Endothelial cell of umbilical vein (primary cell): ENCODE measurements around the gene STAU1.
"Not testable (repeated sequence)": the region's sequence is repeated elsewhere in the genome, so short reads cannot be mapped to it uniquely, and the experiment has no call there.

ENCODE experiments used
- EZH2 ChIP-seq: IDR thresholded peaks from 2 replicates; pipeline ENCODE4 v1.6.1; 2012; ENCODE audit warnings: borderline replicate concordance, low read depth, mild to moderate bottlenecking, moderate library complexity, low read length, inconsistent platforms; ENCODE audit not compliant: severe bottlenecking
- FOS ChIP-seq: IDR thresholded peaks from 2 replicates; pipeline ENCODE4 v1.6.1; 2011; ENCODE audit warnings: mild to moderate bottlenecking, low read length, moderate library complexity, borderline replicate concordance; ENCODE audit not compliant: insufficient read depth
- GATA2 ChIP-seq: IDR thresholded peaks from 2 replicates; pipeline ENCODE4 v1.7.0; 2011; ENCODE audit warnings: low read depth, mild to moderate bottlenecking, moderate library complexity, mixed read lengths, low read length; ENCODE audit not compliant: insufficient read length, insufficient read depth
- JUN ChIP-seq: IDR thresholded peaks from 2 replicates; pipeline ENCODE4 v1.6.1; 2011; ENCODE audit warnings: borderline replicate concordance, low read depth; ENCODE audit not compliant: insufficient read length, insufficient read depth
- MAX ChIP-seq: IDR thresholded peaks from 2 replicates; pipeline ENCODE4 v1.6.1; 2011; ENCODE audit not compliant: insufficient read depth, insufficient read length
- POLR2A ChIP-seq: IDR thresholded peaks from 2 replicates; pipeline ENCODE4 v1.6.1; 2012; ENCODE audit warnings: low read depth, mild to moderate bottlenecking, control low read depth, low read length
- POLR2AphosphoS5 ChIP-seq: IDR thresholded peaks from 2 replicates; pipeline ENCODE4 v1.6.1; 2012; ENCODE audit warnings: low read depth, mild to moderate bottlenecking, control low read depth, low read length, moderate library complexity; ENCODE audit not compliant: insufficient read depth
- TF ChIP-seq, protein P1 (sequence below), 2 donors: IDR thresholded peaks; 1 replicate in 1 of 2; 2 replicates in 1 of 2; pipeline ENCODE4 v1.5.1; 2011; ENCODE audit warnings: low read length in 2 of 2, mild to moderate bottlenecking in 2 of 2, moderate library complexity in 2 of 2, control low read depth in 1 of 2, inconsistent platforms in 1 of 2, low read depth in 1 of 2; ENCODE audit not compliant: insufficient read depth in 1 of 2; ENCODE audit errors: extremely low read depth in 1 of 2

GRCh38 chr20:49184084-49184501, 4.0 kb downstream of the STAU1 start:
- not testable (repeated sequence) for TF ChIP-seq POLR2AphosphoS5, EZH2, GATA2, POLR2A, MAX, JUN, FOS
- TF ChIP-seq, protein P1, sequence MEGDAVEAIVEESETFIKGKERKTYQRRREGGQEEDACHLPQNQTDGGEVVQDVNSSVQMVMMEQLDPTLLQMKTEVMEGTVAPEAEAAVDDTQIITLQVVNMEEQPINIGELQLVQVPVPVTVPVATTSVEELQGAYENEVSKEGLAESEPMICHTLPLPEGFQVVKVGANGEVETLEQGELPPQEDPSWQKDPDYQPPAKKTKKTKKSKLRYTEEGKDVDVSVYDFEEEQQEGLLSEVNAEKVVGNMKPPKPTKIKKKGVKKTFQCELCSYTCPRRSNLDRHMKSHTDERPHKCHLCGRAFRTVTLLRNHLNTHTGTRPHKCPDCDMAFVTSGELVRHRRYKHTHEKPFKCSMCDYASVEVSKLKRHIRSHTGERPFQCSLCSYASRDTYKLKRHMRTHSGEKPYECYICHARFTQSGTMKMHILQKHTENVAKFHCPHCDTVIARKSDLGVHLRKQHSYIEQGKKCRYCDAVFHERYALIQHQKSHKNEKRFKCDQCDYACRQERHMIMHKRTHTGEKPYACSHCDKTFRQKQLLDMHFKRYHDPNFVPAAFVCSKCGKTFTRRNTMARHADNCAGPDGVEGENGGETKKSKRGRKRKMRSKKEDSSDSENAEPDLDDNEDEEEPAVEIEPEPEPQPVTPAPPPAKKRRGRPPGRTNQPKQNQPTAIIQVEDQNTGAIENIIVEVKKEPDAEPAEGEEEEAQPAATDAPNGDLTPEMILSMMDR (IDR thresholded peaks at IDR 0.05; ENCODE audit: extremely low read depth in 1 of 2, insufficient read depth in 1 of 2, low read depth in 1 of 2, low read length in 2 of 2) = not testable (repeated sequence)
